OCI-LY7 (cell line): ENCODE results near the gene FAM81A. TPM values are rescaled to one million over a fixed set of nuclear protein-coding genes. Genes with fewer than 3 reads are reported as not detected.

Experiments
- BruUV-seq: library from RNA; stranded (reverse); fragments of 400-500 nt; replicated peaks from 2 replicates; lab custom pipeline; 2021; lab: Mats Ljungman, UMichigan
- CTCF ChIA-PET: fragments of 300-600 bp; sonication (Branson Sonifier 250); formaldehyde crosslinking; loops from one replicate; lab custom pipeline; 2022; ENCODE audit warnings: antibody characterized with exemption; ENCODE audit not compliant: unreplicated experiment; lab: Charles Lee
- POLR2A ChIA-PET: fragments of 300-600 bp; sonication (Branson Sonifier 250); formaldehyde crosslinking; loops from one replicate; lab custom pipeline; 2022; ENCODE audit warnings: antibody characterized with exemption; lab: Charles Lee
- DNase-seq: peaks from one replicate; pipeline ENCODE4 v3.0.0-alpha.2; 2015; ENCODE audit warnings: low spot score
- H2AFZ ChIP-seq: fragments of 200-600 bp; sonication (generic), shearing (Covaris generic); 2 replicates; pipeline ENCODE4 v1.6.1; 2014; ENCODE audit warnings: mild to moderate bottlenecking, antibody characterized with exemption, low read length, moderate library complexity
- H3K27ac ChIP-seq: fragments of 200-600 bp; sonication (generic); 2 replicates; pipeline ENCODE4 v1.5.1; 2014; ENCODE audit warnings: mixed run types, low read depth, mild to moderate bottlenecking, moderate library complexity, low read length, inconsistent platforms; ENCODE audit not compliant: poor library complexity, severe bottlenecking
- H3K36me3 ChIP-seq: fragments of 200-600 bp; sonication (generic); 2 replicates; pipeline ENCODE4 v1.6.1; 2014; ENCODE audit warnings: mild to moderate bottlenecking, antibody characterized with exemption, low read length, moderate library complexity, mixed read lengths; ENCODE audit not compliant: insufficient read depth
- H3K4me1 ChIP-seq: fragments of 200-600 bp; sonication (generic); 2 replicates; pipeline ENCODE4 v1.5.1; 2014; ENCODE audit warnings: mild to moderate bottlenecking, low read length; ENCODE audit not compliant: insufficient read depth, poor library complexity, severe bottlenecking
- H3K4me2 ChIP-seq: fragments of 200-600 bp; sonication (generic); 2 replicates; pipeline ENCODE4 v1.6.1; 2014; ENCODE audit warnings: mild to moderate bottlenecking, low read length
- H3K4me3 ChIP-seq: fragments of 200-600 bp; sonication (generic); 2 replicates; pipeline ENCODE4 v1.5.1; 2014; ENCODE audit warnings: mild to moderate bottlenecking, low read depth, low read length; ENCODE audit not compliant: poor library complexity, severe bottlenecking
- H3K79me2 ChIP-seq: fragments of 200-600 bp; sonication (generic); 2 replicates; pipeline ENCODE4 v1.6.1; 2016; ENCODE audit warnings: low read depth, mild to moderate bottlenecking, low read length, moderate library complexity, mixed read lengths; ENCODE audit not compliant: insufficient read depth
- H3K9me2 ChIP-seq: fragments of 200-600 bp; sonication (generic); 2 replicates; pipeline ENCODE4 v1.6.1; 2016; ENCODE audit warnings: mild to moderate bottlenecking, low read length, mixed read lengths; ENCODE audit not compliant: insufficient read depth
- H3K9me3 ChIP-seq: fragments of 200-600 bp; sonication (generic); 2 replicates; pipeline ENCODE4 v1.6.1; 2014; ENCODE audit warnings: mild to moderate bottlenecking, mixed run types, low read length, mixed read lengths
- H4K20me1 ChIP-seq: fragments of 200-600 bp; sonication (generic); 2 replicates; pipeline ENCODE4 v1.6.1; 2014; ENCODE audit warnings: mild to moderate bottlenecking, antibody characterized with exemption, low read length, moderate library complexity, mixed read lengths; ENCODE audit not compliant: insufficient read depth
- EZH2phosphoT487 ChIP-seq: fragments of 200-600 bp; sonication (generic); IDR thresholded peaks from 2 replicates; pipeline ENCODE4 v1.6.1; 2018; ENCODE audit warnings: low read depth, borderline replicate concordance, mild to moderate bottlenecking, mixed run types, antibody characterized with exemption, low read length, moderate library complexity, mixed read lengths
- intact Hi-C: fragments of 100-400 bp; cut with micrococcal nuclease; formaldehyde crosslinking; loops from one replicate; pipeline ENCODE4 v1.10.0; 2022; ENCODE audit not compliant: unreplicated experiment
- total RNA-seq, 2 experiments: library from RNA; depleted of rRNA in 1 of 2; stranded (reverse); fragments of >200 nt in 1 of 2; shearing (Covaris generic) in 1 of 2; gene quantifications; 2 replicates each; pipeline ENCODE4 v1.2.3, GENCODE V29; 2014 to 2022
- TF ChIP-seq, protein P1 (sequence below): fragments of 200-600 bp; sonication (generic); conservative IDR thresholded peaks from 2 replicates; pipeline ENCODE4 v1.5.1; 2014; ENCODE audit warnings: mild to moderate bottlenecking, antibody characterized with exemption, low read length, moderate library complexity, mixed read lengths

Gene FAM81A
- total RNA-seq, 2 experiments from 2014 or later = 11.6 to 37.4 TPM

DNA sequence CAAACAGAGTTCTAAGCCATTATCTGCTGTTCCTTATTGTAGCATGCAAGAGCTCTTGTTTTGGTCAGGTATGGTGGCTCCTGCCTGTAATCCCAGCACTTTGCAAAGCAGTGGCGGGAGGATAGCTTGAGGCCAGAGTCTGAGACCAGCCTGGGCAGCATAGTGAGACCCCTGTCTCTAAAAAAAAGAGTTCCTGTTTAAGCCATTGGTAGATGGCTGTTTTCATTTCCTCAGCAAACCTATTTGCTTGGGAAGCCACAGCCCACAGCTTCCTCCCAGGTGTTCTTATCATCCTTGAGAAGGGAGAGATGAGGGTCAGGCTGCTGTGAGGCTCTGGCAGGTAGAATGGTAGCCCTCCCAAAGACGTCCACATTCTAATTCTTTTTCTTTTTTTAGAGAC, 24.4 kb upstream of the FAM81A start:
- no peaks in the 10 kb centered on the region for H3K9me2 ChIP-seq
- intact Hi-C loops = loop anchor here (2.0 kb wide), 1 partner anchor 433 kb away; no protein-coding TSS in a partner anchor
- peaks cover 79% of the 10 kb centered on the region for H3K4me1 ChIP-seq
- H3K9me3 ChIP-seq = no peaks in the 10 kb centered on the region
- H2AFZ ChIP-seq = no peak overlapping the region; the same call in 1 of the 2 replicates
- peak overlapping the region; percentile 34 for H3K4me3 ChIP-seq
- peak overlapping the region; percentile 81 for H3K27ac ChIP-seq
- TF ChIP-seq, protein P1, sequence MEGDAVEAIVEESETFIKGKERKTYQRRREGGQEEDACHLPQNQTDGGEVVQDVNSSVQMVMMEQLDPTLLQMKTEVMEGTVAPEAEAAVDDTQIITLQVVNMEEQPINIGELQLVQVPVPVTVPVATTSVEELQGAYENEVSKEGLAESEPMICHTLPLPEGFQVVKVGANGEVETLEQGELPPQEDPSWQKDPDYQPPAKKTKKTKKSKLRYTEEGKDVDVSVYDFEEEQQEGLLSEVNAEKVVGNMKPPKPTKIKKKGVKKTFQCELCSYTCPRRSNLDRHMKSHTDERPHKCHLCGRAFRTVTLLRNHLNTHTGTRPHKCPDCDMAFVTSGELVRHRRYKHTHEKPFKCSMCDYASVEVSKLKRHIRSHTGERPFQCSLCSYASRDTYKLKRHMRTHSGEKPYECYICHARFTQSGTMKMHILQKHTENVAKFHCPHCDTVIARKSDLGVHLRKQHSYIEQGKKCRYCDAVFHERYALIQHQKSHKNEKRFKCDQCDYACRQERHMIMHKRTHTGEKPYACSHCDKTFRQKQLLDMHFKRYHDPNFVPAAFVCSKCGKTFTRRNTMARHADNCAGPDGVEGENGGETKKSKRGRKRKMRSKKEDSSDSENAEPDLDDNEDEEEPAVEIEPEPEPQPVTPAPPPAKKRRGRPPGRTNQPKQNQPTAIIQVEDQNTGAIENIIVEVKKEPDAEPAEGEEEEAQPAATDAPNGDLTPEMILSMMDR = no peak
- no peak for TF ChIP-seq EZH2phosphoT487
- ChIA-PET CTCF (interaction anchor here (1.3 to 3.3 kb wide), 3 partner anchors 36 to 166 kb away, joined by 3 to 10 read pairs (median 7); no protein-coding TSS in a partner anchor), POLR2A (interaction anchor here (0.7 to 7.9 kb wide), 7 partner anchors 9 to 228 kb away, joined by 3 to 103 read pairs (median 4); no protein-coding TSS in a partner anchor)
- no peaks in the 10 kb centered on the region for H4K20me1 ChIP-seq
- H3K4me2 ChIP-seq = peak overlapping the region; percentile 74
- peak; percentile 67 for DNase-seq
- BruUV-seq = no TSS peak
- no peaks in the 10 kb centered on the region for H3K79me2 ChIP-seq
- no peaks in the 10 kb centered on the region for H3K36me3 ChIP-seq

DNA sequence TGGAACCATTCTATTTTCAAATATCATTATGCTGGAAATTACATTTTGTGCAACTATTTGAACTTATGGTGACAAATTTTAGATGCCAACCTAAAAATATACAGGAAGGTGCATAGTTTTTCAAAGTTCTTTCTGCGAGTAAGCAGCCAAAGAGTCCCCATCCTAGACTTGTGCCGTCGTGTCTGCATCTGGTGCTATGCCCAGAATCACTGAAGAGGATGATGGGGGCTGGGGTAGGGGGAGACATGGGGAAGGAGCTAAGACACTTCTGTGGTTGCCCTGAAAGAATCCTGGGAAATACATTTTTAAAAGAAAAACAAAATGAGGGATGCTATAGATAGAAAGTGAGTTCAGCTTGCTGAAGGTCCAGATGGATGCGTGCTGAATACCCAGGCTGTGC, 21.2 kb upstream of the FAM81A start:
- ChIA-PET CTCF (no interaction called here), POLR2A (no interaction called here)
- no peaks in the 10 kb centered on the region for H3K9me3 ChIP-seq
- no TSS peak for BruUV-seq
- TF ChIP-seq EZH2phosphoT487 = no peak
- TF ChIP-seq, protein P1 = no peak
- peaks cover 63% of the 10 kb centered on the region for H3K4me1 ChIP-seq
- H3K79me2 ChIP-seq = no peaks in the 10 kb centered on the region
- no peak overlapping the region for H2AFZ ChIP-seq
- intact Hi-C loops = no loop called here
- DNase-seq = no peak
- no peaks in the 10 kb centered on the region for H4K20me1 ChIP-seq
- no peak overlapping the region for H3K27ac ChIP-seq
- H3K9me2 ChIP-seq = no peaks in the 10 kb centered on the region
- H3K4me2 ChIP-seq = no peak overlapping the region
- no peak overlapping the region for H3K4me3 ChIP-seq
- no peaks in the 10 kb centered on the region for H3K36me3 ChIP-seq

DNA sequence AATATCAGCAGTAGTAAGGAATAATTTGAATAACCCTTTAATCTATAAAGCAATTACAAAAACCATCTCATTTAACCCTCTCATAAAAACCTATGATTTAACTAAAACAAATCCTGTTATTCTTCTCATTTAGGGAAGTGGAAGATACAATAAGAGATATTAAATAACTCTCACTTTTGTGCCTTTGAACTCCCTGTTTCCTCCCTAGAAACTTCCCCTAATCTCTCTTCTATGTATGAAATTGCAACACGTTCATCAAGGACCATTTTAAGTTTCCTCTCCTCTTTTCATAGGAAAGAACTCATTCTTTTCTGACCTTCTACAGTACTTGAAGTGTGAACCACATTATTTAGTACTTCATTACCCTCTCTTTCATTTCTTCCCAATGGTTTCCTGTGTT, 18.8 kb upstream of the FAM81A start:
- Histone ChIP-seq H3K4me3 (no peak overlapping the region), H4K20me1 (no peaks in the 10 kb centered on the region), H3K9me2 (no peaks in the 10 kb centered on the region), H3K36me3 (no peaks in the 10 kb centered on the region), H3K79me2 (no peaks in the 10 kb centered on the region), H2AFZ (no peak overlapping the region), H3K9me3 (no peaks in the 10 kb centered on the region), H3K4me2 (no peak overlapping the region), H3K27ac (no peak overlapping the region), H3K4me1 (peaks cover 39% of the 10 kb centered on the region)
- no TSS peak for BruUV-seq
- intact Hi-C loops = no loop called here
- DNase-seq = no peak
- POLR2A ChIA-PET = interaction anchor here (1.2 to 1.8 kb wide), 2 partner anchors 75 to 118 kb away, joined by 3 to 4 read pairs; no protein-coding TSS in a partner anchor
- CTCF ChIA-PET = no interaction called here
- TF ChIP-seq, protein P1 = no peak
- TF ChIP-seq EZH2phosphoT487 = no peak
